ENCODE data around the gene RPRD1A. TPM values are rescaled to one million over a fixed set of nuclear protein-coding genes. Genes with fewer than 3 reads are reported as not detected.

The RPRD1A gene
- total and polyA plus RNA-seq, 2 of the 4 experiments (the other 2 are of a cell fraction), result 23.3 to 27.2 TPM

GRCh38 chr18:35991696-35992095, 75.7 kb downstream of the RPRD1A start:
- DNase-seq, result no peak
- no peak overlapping the region for H2BK120ac ChIP-seq (ENCODE audit: low read depth, low read length)
- H3K4me2 ChIP-seq (ENCODE audit: low read depth, low read length), result no peak overlapping the region
- no peak overlapping the region for H2AK5ac ChIP-seq (ENCODE audit: low read depth, low read length)
- H3K18ac ChIP-seq (ENCODE audit: low read depth, low read length), result no peak overlapping the region
- no peak overlapping the region for H3K56ac ChIP-seq (ENCODE audit: extremely low read depth, insufficient read depth, low read length)
- no peak overlapping the region for H3K14ac ChIP-seq (replicated peaks; ENCODE audit: low read depth, low read length)
- peaks cover 4% of the 10 kb centered on the region; the same call in 1 of the 2 replicates for H3K36me3 ChIP-seq (ENCODE audit: control insufficient read depth, insufficient read depth, low read length)
- dilution Hi-C loops (cut with HindIII; ENCODE audit: low sequenced_read_pairs, unreplicated experiment), result no loop called here
- no peak overlapping the region for H2BK15ac ChIP-seq (ENCODE audit: low read depth, low read length)
- H3K23ac ChIP-seq (ENCODE audit: low read depth, low read length), result no peak overlapping the region
- in situ Hi-C loops (cut with MboI; ENCODE audit: low sequenced_read_pairs), result no loop called here
- no peaks in the 10 kb centered on the region for H3K79me1 ChIP-seq (ENCODE audit: low read depth in 1 of 2, low read length in 2 of 2)
- H3K4ac ChIP-seq (ENCODE audit: low read depth, low read length), result no peak overlapping the region
- no peak overlapping the region for H3K27ac ChIP-seq (ENCODE audit: insufficient read depth, low read length)
- H4K20me1 ChIP-seq (ENCODE audit: insufficient read depth, low read length), result no peaks in the 10 kb centered on the region
- no peaks in the 10 kb centered on the region for H3K27me3 ChIP-seq (ENCODE audit: control insufficient read depth, insufficient read depth, low read length)
- no peak overlapping the region for H4K91ac ChIP-seq (ENCODE audit: insufficient read depth, low read depth, low read length)
- no peak overlapping the region for H4K5ac ChIP-seq (ENCODE audit: low read depth, low read length)
- no peak overlapping the region for H4K8ac ChIP-seq (ENCODE audit: low read depth in 2 of 2, low read length in 2 of 2)
- H3K4me1 ChIP-seq (ENCODE audit: control insufficient read depth, insufficient read depth, low read length), result no peaks in the 10 kb centered on the region; the same call in 1 of the 2 replicates
- H3K9me3 ChIP-seq (ENCODE audit: control insufficient read depth, insufficient read depth, low read length), result no peaks in the 10 kb centered on the region
- H3K9me1 ChIP-seq (ENCODE audit: insufficient read depth, low read length), result peaks cover 10% of the 10 kb centered on the region
- POLR2A ChIA-PET (ENCODE audit: unreplicated experiment), result no interaction called here
- H2AFZ ChIP-seq (replicated peaks; ENCODE audit: low read length, poor library complexity), result no peak overlapping the region
- H2BK5ac ChIP-seq (ENCODE audit: low read depth, low read length, poor library complexity, severe bottlenecking), result no peak overlapping the region
- H2BK20ac ChIP-seq (ENCODE audit: low read depth, low read length), result no peak overlapping the region
- no peak overlapping the region for H2AK9ac ChIP-seq (replicated peaks; ENCODE audit: low read depth, low read length, poor library complexity)
- ATAC-seq (ENCODE audit: low read depth), result peak; percentile 40
- TF ChIP-seq CEBPB (IDR thresholded peaks at IDR 0.05; ENCODE audit: low read depth, low read length) (no peak), POLR2A (IDR thresholded peaks at IDR 0.05; ENCODE audit: low read depth, low read length) (no peak), NFE2L2 (IDR thresholded peaks at IDR 0.05; ENCODE audit: low read depth, low read length) (no peak), CHD1 (IDR thresholded peaks at IDR 0.05; ENCODE audit: low read depth, low read length) (no peak), RFX5 (IDR thresholded peaks at IDR 0.05; ENCODE audit: low read depth, low read length) (no peak), RAD21 (IDR thresholded peaks at IDR 0.05; ENCODE audit: low read length) (no peak), RCOR1 (IDR thresholded peaks at IDR 0.05; ENCODE audit: insufficient replicate concordance, low read length) (no peak), CTCF (conservative IDR thresholded peaks at IDR 0.05; ENCODE audit: low read depth, low read length) (no peak), SMC3 (IDR thresholded peaks at IDR 0.05; ENCODE audit: low read depth, low read length) (no peak), MAZ (IDR thresholded peaks at IDR 0.05; ENCODE audit: borderline replicate concordance, low read depth, low read length) (no peak), MXI1 (IDR thresholded peaks at IDR 0.05; ENCODE audit: borderline replicate concordance, low read depth, low read length) (no peak), FOS (IDR thresholded peaks at IDR 0.05; ENCODE audit: low read depth, low read length) (no peak), BHLHE40 (IDR thresholded peaks at IDR 0.05; ENCODE audit: low read depth, low read length) (no peak), MAFK (IDR thresholded peaks at IDR 0.05; ENCODE audit: low read depth, low read length) (no peak), ELK1 (IDR thresholded peaks at IDR 0.05; ENCODE audit: borderline replicate concordance, low read depth, low read length) (no peak), USF2 (IDR thresholded peaks at IDR 0.05; ENCODE audit: low read depth, low read length) (no peak)
- no peak overlapping the region for H3K9ac ChIP-seq (ENCODE audit: low read depth, low read length)
- CTCF ChIA-PET, result no interaction called here
- no peak overlapping the region for H3K4me3 ChIP-seq (ENCODE audit: insufficient read depth, low read depth, low read length)
- intact Hi-C loops (cut with micrococcal nuclease), result no loop called here
- BruUV-seq (replicated peaks), result no TSS peak

All from IMR-90 (cell line).